ENCODE results near the gene LRRC4.

The LRRC4 gene

GRCh38 chr7:128078309-128078708, 47.1 kb upstream of the LRRC4 start:
- CTCF ChIA-PET, result interaction anchor here (2.0 kb wide), 1 partner anchor 58 kb away, joined by 4 read pairs; no protein-coding TSS in a partner anchor
- TF ChIP-seq ZNF2 (tag by site-specific recombination; IDR thresholded peaks at IDR 0.05) (no peak), IKZF3 (tag by site-specific recombination; IDR thresholded peaks at IDR 0.05) (no peak), ZFP41 (tag by site-specific recombination; IDR thresholded peaks at IDR 0.05; ENCODE audit: borderline replicate concordance) (no peak), ZNF174 (tag by site-specific recombination; IDR thresholded peaks at IDR 0.05) (no peak), ZNF558 (tag by site-specific recombination; IDR thresholded peaks at IDR 0.05) (no peak), KLF7 (tag by site-specific recombination; IDR thresholded peaks at IDR 0.05; ENCODE audit: borderline replicate concordance) (no peak), ZNF350 (tag by site-specific recombination; IDR thresholded peaks at IDR 0.05) (no peak), HOXC10 (CRISPR knock-in tag; IDR thresholded peaks at IDR 0.05) (no peak), ZNF221 (tag by site-specific recombination; IDR thresholded peaks at IDR 0.05; ENCODE audit: borderline replicate concordance) (no peak), ZNF529 (tag by site-specific recombination; IDR thresholded peaks at IDR 0.05; ENCODE audit: insufficient replicate concordance) (no peak), ZBTB48 (tag by site-specific recombination; IDR thresholded peaks at IDR 0.05) (no peak), PBX3 (CRISPR knock-in tag; IDR thresholded peaks at IDR 0.05) (no peak), ZNF311 (tag by site-specific recombination; IDR thresholded peaks at IDR 0.05; ENCODE audit: borderline replicate concordance) (no peak), ZNF473 (tag by site-specific recombination; IDR thresholded peaks at IDR 0.05) (no peak), GLIS2 (tag by site-specific recombination; IDR thresholded peaks at IDR 0.05) (no peak)
- no peaks in the 10 kb centered on the region for H3K4me1 ChIP-seq (ENCODE audit: control insufficient read depth, insufficient read depth, low read length)
- H3K36me3 ChIP-seq (ENCODE audit: control insufficient read depth in 2 of 2, insufficient read depth in 1 of 2, low read length in 2 of 2), result peaks cover 0 to 28% of the 10 kb centered on the region in 2 experiments; a peak in 2 of 3 replicates
- H3K9me3 ChIP-seq (ENCODE audit: control insufficient read depth, insufficient read depth, low read depth, low read length), result no peaks in the 10 kb centered on the region
- POLR2A ChIA-PET, result no interaction called here
- H3K4me3 ChIP-seq (ENCODE audit: low read depth, low read length), result no peak overlapping the region
- H3K27ac ChIP-seq (ENCODE audit: extremely low read depth, low read depth, low read length), result no peak overlapping the region

- Histone ChIP-seq H3K27ac (ENCODE audit: extremely low read depth, low read depth, low read length) (no peak overlapping the region), H3K36me3 (ENCODE audit: control insufficient read depth in 2 of 2, insufficient read depth in 1 of 2, low read length in 2 of 2) (peaks cover 0 to 23% of the 10 kb centered on the region in 2 experiments; a peak in 2 of 3 replicates), H3K9me3 (ENCODE audit: control insufficient read depth, insufficient read depth, low read depth, low read length) (no peaks in the 10 kb centered on the region), H3K4me3 (ENCODE audit: low read depth, low read length) (no peak overlapping the region), H3K4me1 (ENCODE audit: control insufficient read depth, insufficient read depth, low read length) (no peaks in the 10 kb centered on the region)
- TF ChIP-seq ZBTB8A (tag by site-specific recombination; IDR thresholded peaks at IDR 0.05) (peak; percentile 39; the same call in 1 of the 2 replicates), TSHZ1 (tag by site-specific recombination; IDR thresholded peaks at IDR 0.05; ENCODE audit: borderline replicate concordance) (no peak), ZIC2 (tag by site-specific recombination; IDR thresholded peaks at IDR 0.05) (peak; percentile 95), PRDM10 (tag by site-specific recombination; IDR thresholded peaks at IDR 0.05) (no peak), ZNF132 (tag by site-specific recombination; IDR thresholded peaks at IDR 0.05; ENCODE audit: borderline replicate concordance) (no peak), TRIM28 (IDR thresholded peaks at IDR 0.05; ENCODE audit: borderline replicate concordance, low read length) (no peak), ZNF549 (tag by site-specific recombination; IDR thresholded peaks at IDR 0.05) (no peak), ZFP69B (tag by site-specific recombination; IDR thresholded peaks at IDR 0.05) (no peak), ZNF391 (tag by site-specific recombination; IDR thresholded peaks at IDR 0.05; ENCODE audit: borderline replicate concordance, low read depth) (no peak), ZBTB17 (tag by site-specific recombination; IDR thresholded peaks at IDR 0.05) (peak; percentile 49), GLIS2 (tag by site-specific recombination; IDR thresholded peaks at IDR 0.05) (peak; percentile 19; the same call in 1 of the 2 replicates), ZNF157 (tag by site-specific recombination; IDR thresholded peaks at IDR 0.05) (no peak), ZNF596 (tag by site-specific recombination; IDR thresholded peaks at IDR 0.05) (no peak), GLIS1 (tag by site-specific recombination; IDR thresholded peaks at IDR 0.05) (peak; percentile 87)
- ChIA-PET POLR2A (no interaction called here), CTCF (no interaction called here)
Measured at GRCh38 chr7:128076796-128077271, 45.6 kb upstream of the LRRC4 start.

All from HEK293 (cell line).